Stimulated activated effector memory CD8-positive, alpha-beta T cell treated with anti-CD3 and anti-CD28 coated beads, Interleukin-12 subunit alpha, Interleukin-12 subunit beta, amount 100 ng/mL, for 72 hours (primary cell): ENCODE data around the gene ADCY10.
"Not testable (repeated sequence)": the region's sequence is repeated elsewhere in the genome, so short reads cannot be mapped to it uniquely, and the experiment has no call there.

ENCODE experiments used
- ATAC-seq: fragments of 150-1000 bp; cut with Tn5 transposase; 2 replicates; pipeline ENCODE4 v1.10.0; 2021
- DNase-seq, 2 donors: peaks; one replicate each; pipeline ENCODE4 v3.0.0; 2021 to 2022; ENCODE audit warnings: low spot score in 2 of 2
- H3K27ac Mint-ChIP-seq: one replicate; pipeline ENCODE4 v1.8.0; 2022; ENCODE audit warnings: mild to moderate bottlenecking, mixed read lengths
- H3K36me3 Mint-ChIP-seq: one replicate; pipeline ENCODE4 v1.8.0; 2022; ENCODE audit warnings: mild to moderate bottlenecking, mixed read lengths
- H3K4me1 Mint-ChIP-seq: one replicate; pipeline ENCODE4 v1.8.0; 2022; ENCODE audit warnings: mixed read lengths
- H3K4me3 Mint-ChIP-seq: one replicate; pipeline ENCODE4 v1.8.0; 2022; ENCODE audit warnings: mild to moderate bottlenecking, mixed read lengths
- H3K9me3 Mint-ChIP-seq: one replicate; pipeline ENCODE4 v1.8.0; 2022; ENCODE audit warnings: mixed read lengths

ADCY10 gene

DNA sequence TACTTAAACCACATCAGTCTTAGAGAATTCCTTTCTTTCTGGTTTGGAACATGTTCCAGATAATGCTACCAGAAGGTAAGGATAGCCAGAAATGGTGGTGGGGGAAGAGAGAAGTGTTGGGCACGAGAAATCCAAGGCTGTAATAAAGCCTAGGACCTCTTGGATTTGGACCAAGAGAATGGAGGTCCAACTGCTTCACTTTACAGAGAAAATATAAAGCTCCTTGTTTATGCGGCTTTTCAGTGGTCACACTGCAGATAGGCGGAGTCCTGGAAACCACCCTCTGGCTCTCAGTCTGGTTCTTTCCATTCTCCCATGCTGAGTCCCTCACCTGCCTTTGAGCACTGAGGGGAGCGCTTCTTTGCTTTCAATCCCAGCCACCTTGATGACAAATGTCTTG lies 87.8 kb downstream of the ADCY10 start:
- no peak for ATAC-seq
- no peak overlapping the region for H3K4me3 Mint-ChIP-seq
- H3K4me1 Mint-ChIP-seq: peaks cover 14% of the 10 kb centered on the region

DNA sequence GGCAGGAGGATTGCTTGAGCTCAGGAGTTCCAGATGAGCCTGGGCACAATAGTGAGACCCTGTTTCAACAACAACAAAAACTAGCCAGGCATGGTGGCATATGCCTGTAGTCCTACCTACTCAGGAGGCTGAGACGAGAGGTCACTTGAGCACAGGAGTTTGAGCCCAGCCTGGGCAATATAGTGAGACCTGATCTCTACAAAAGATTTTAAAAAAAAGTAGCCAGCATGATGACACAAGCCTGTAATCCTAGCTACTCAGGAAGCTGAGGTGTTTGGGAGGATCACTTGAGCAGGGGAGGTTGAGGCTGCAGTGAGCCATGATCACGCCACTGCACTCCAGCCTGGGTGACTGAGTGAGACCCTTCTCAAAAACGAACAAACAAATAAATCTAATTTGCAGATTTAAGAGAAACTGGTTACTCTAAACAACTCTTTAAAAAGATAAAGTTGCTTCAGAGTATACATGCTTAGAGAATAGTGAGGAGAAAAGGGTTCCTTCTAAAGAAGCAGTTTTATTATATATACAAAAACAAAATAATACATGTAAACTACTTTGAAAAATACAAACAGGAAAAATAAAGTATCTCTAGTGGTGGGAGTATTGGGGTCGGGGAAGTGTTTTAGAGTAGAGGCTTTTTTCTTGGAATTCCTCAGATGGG lies 88.4 kb downstream of the ADCY10 start:
- ATAC-seq (no peak), DNase-seq (no peak)
- Mint-ChIP-seq H3K4me3 (no peak overlapping the region), H3K36me3 (no peaks in the 10 kb centered on the region), H3K9me3 (no peaks in the 10 kb centered on the region), H3K27ac (no peak overlapping the region), H3K4me1 (peaks cover 14% of the 10 kb centered on the region)

More for the DNA sequence above, 87.8 kb downstream of the ADCY10 start:
- H3K36me3 Mint-ChIP-seq: no peaks in the 10 kb centered on the region
- H3K9me3 Mint-ChIP-seq: no peaks in the 10 kb centered on the region
- no peak for DNase-seq
- H3K27ac Mint-ChIP-seq: no peak overlapping the region

- Mint-ChIP-seq H3K4me1 (peaks cover 21% of the 10 kb centered on the region), H3K27ac (no peak overlapping the region), H3K9me3 (no peaks in the 10 kb centered on the region), H3K4me3 (no peak overlapping the region), H3K36me3 (no peaks in the 10 kb centered on the region)
- ATAC-seq: no peak
- no peak for DNase-seq
Measured at GRCh38 chr1:167824163-167824794, 89.7 kb downstream of the ADCY10 start.

- H3K27ac Mint-ChIP-seq: peak overlapping the region; percentile 52
- ATAC-seq: no peak
- H3K4me1 Mint-ChIP-seq: peaks cover 21% of the 10 kb centered on the region
- H3K9me3 Mint-ChIP-seq: no peaks in the 10 kb centered on the region
- H3K36me3 Mint-ChIP-seq: no peaks in the 10 kb centered on the region
- no peak for DNase-seq
- H3K4me3 Mint-ChIP-seq: no peak overlapping the region
Measured at GRCh38 chr1:167821969-167822685, 91.8 kb downstream of the ADCY10 start.

- no peaks in the 10 kb centered on the region for H3K36me3 Mint-ChIP-seq
- ATAC-seq (no peak), DNase-seq (no peak)
- H3K9me3 Mint-ChIP-seq: no peaks in the 10 kb centered on the region
- H3K27ac Mint-ChIP-seq: no peak overlapping the region
- H3K4me1 Mint-ChIP-seq: peaks cover 21% of the 10 kb centered on the region
- H3K4me3 Mint-ChIP-seq: no peak overlapping the region
Measured at GRCh38 chr1:167821356-167821685, 92.6 kb downstream of the ADCY10 start.

GRCh38 chr1:167820684-167821355 lies 93.1 kb downstream of the ADCY10 start:
- peaks cover 2% of the 10 kb centered on the region for H3K9me3 Mint-ChIP-seq
- peak overlapping the region; percentile 66 for H3K4me3 Mint-ChIP-seq
- peaks cover 21% of the 10 kb centered on the region for H3K4me1 Mint-ChIP-seq
- ATAC-seq: no peak
- no peak overlapping the region for H3K27ac Mint-ChIP-seq
- DNase-seq: no peak
- H3K36me3 Mint-ChIP-seq: no peaks in the 10 kb centered on the region

DNA sequence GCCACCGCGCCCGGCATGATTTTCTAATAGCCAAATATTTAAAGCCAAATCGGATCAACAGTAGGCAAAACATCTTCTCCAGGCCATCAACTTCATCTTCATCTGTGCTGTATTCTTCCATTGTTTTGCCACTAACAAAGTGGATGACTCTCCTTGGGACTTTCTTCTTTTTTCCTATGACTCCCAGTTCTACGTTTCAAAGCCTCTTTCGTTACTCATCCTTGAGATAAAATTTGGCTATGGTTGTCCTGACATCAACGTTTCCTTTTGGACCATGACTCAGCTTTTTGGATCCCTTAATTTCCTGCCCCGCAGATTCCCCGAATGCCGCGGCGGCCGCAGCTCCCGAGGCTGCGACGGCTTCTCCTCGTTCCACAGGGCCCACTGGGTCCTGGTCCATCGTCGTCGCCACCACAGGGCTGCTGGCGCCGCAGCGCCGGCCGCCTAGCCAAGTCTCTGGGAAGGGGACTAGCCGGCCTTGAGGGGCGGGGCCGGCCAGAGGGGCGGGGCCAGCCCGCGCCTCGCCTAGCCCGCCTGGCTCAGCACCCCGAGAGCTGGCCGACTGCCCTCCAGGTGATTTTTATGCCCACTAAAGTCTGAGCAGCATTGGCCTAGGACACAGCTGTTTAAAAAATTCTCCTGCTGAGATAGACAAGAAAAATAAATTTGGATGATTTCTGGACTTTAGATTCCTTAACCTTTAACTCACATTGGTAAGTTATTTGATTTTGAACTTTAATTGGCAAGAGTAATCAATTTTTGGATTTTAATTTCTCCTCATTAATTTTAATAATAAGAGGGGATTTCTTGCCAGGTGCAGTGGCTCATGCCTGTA lies 93.9 kb downstream of the ADCY10 start:
- H3K27ac Mint-ChIP-seq: peak overlapping the region; percentile 68

DNA sequence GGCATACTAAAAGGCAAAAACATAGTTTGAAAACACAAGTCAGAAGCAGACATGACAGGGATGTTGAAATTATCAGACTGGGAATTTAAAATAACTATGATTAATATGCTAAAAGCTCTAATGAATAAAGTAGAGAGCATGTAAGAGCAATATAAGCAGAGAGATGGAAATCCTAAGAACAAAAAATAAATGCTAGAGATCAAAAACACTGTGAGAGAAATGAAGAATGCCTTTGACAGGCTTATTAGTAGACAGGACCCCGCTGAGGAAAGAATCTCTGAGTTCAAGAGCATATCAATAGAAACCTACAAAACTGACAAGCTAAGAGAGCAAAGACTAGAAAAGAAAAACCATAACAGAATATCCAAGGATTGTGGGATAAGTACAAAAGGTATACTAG lies 98.3 kb downstream of the ADCY10 start:
- ATAC-seq (no peak), DNase-seq (no peak)
- no peak overlapping the region for H3K27ac Mint-ChIP-seq
- no peak overlapping the region for H3K4me3 Mint-ChIP-seq
- H3K4me1 Mint-ChIP-seq: peaks cover 7% of the 10 kb centered on the region
- H3K36me3 Mint-ChIP-seq: no peaks in the 10 kb centered on the region
- H3K9me3 Mint-ChIP-seq: peaks cover 21% of the 10 kb centered on the region

More for the DNA sequence above, 93.9 kb downstream of the ADCY10 start:
- no peaks in the 10 kb centered on the region for H3K36me3 Mint-ChIP-seq
- ATAC-seq (peak; percentile 77), DNase-seq (peak in 1 of 2 donors; percentile 56)
- H3K4me3 Mint-ChIP-seq: peak overlapping the region; percentile 66
- peaks cover 21% of the 10 kb centered on the region for H3K4me1 Mint-ChIP-seq
- peaks cover 7% of the 10 kb centered on the region for H3K9me3 Mint-ChIP-seq

DNA sequence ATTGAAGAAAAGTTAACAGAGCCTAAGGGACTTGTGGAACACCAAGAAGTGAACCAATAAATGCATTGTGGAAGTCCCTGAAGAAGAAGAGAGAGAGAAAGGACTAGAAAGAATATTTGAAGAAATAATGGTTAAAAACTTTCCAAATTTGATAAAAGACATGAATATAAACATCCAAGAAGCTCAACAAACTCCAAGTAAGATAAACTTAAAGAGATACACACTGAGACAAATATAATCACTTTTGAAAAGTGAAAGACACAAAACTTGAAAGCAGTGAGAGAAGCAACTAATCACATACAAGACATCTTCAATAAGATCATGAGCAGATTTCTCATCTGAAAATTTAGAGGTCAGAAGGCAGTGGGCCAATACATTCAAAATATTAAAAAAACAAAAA lies 101.0 kb downstream of the ADCY10 start:
- Mint-ChIP-seq H3K4me1 (no peaks in the 10 kb centered on the region), H3K36me3 (no peaks in the 10 kb centered on the region), H3K9me3 (peaks cover 21% of the 10 kb centered on the region), H3K27ac (no peak overlapping the region), H3K4me3 (no peak overlapping the region)
- ATAC-seq: no peak
- no peak for DNase-seq

- no peak overlapping the region for H3K27ac Mint-ChIP-seq
- ATAC-seq (no peak), DNase-seq (no peak)
- peaks cover 12% of the 10 kb centered on the region for H3K36me3 Mint-ChIP-seq
- H3K9me3 Mint-ChIP-seq: peaks cover 11% of the 10 kb centered on the region
- H3K4me1 Mint-ChIP-seq: peaks cover 19% of the 10 kb centered on the region
- no peak overlapping the region for H3K4me3 Mint-ChIP-seq
Measured at GRCh38 chr1:167808690-167809089, 105.2 kb downstream of the ADCY10 start.

GRCh38 chr1:167808104-167808503 lies 105.8 kb downstream of the ADCY10 start:
- peaks cover 12% of the 10 kb centered on the region for H3K36me3 Mint-ChIP-seq
- no peak for DNase-seq
- H3K4me1 Mint-ChIP-seq: peaks cover 25% of the 10 kb centered on the region
- no peak overlapping the region for H3K4me3 Mint-ChIP-seq
- ATAC-seq: no peak
- H3K9me3 Mint-ChIP-seq: peaks cover 9% of the 10 kb centered on the region
- H3K27ac Mint-ChIP-seq: no peak overlapping the region

DNA sequence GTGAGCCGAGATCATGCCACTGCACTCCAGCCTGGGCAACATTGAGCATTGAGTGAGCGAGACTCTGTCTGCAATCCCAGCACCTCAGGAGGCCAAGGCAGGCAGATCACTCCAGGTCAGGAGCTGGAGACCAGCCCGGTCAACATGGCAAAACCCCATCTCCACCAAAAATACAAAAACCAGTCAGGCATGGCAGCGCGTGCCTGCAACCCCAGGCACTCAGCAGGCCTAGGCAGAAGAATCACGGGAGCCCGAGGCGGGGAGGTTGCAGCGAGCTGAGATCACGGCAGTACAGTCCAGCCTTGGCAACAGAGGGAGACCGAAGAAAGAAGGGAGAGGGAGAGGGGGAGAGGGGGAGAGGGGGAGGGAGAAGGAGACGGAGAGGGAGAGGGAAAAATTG lies 107.3 kb downstream of the ADCY10 start:
- not testable (repeated sequence) for H3K27ac Mint-ChIP-seq, H3K9me3 Mint-ChIP-seq, H3K4me3 Mint-ChIP-seq, DNase-seq, ATAC-seq
- Mint-ChIP-seq H3K4me1 (peaks cover 26% of the 10 kb centered on the region), H3K36me3 (peaks cover 12% of the 10 kb centered on the region)

DNA sequence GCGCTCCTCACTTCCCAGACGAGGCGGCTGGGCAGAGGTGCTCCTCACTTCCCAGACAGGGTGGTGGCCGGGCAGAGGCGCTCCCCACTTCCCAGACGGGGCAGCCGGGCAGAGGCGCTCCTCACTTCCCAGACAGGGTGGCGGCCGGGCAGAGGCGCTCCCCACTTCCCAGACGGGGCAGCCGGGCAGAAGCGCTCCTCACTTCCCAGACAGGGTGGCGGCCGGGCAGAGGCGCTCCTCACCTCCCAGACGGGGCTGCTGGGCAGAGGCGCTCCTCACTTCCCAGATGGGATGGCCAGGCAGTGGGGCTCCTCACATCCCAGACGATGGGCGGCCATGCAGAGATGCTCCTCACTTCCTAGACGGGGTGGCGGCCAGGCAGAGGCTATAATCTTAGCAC lies 107.7 kb downstream of the ADCY10 start:
- Mint-ChIP-seq H3K36me3 (peaks cover 12% of the 10 kb centered on the region), H3K4me1 (peaks cover 26% of the 10 kb centered on the region)
- not testable (repeated sequence) for H3K9me3 Mint-ChIP-seq, DNase-seq, ATAC-seq, H3K27ac Mint-ChIP-seq, H3K4me3 Mint-ChIP-seq

GRCh38 chr1:167805041-167805556 lies 108.8 kb downstream of the ADCY10 start:
- DNase-seq: peak in 1 of 2 donors; percentile 62
- H3K4me3 Mint-ChIP-seq: peak overlapping the region; percentile 56
- H3K27ac Mint-ChIP-seq: peak overlapping the region; percentile 83
- H3K9me3 Mint-ChIP-seq: no peaks in the 10 kb centered on the region
- H3K4me1 Mint-ChIP-seq: peaks cover 26% of the 10 kb centered on the region
- H3K36me3 Mint-ChIP-seq: peaks cover 12% of the 10 kb centered on the region
- peak; percentile 87 for ATAC-seq
